Activated CD8-positive, alpha-beta memory T cell treated with anti-CD3 and anti-CD28 coated beads for 24 hours (primary cell): ENCODE measurements around the gene RAPGEF6.
"Not testable (repeated sequence)": the region's sequence is repeated elsewhere in the genome, so short reads cannot be mapped to it uniquely, and the experiment has no call there.

Experiments
- DNase-seq: peaks from one replicate; pipeline ENCODE4 v3.0.0-alpha.2; 2020

Gene RAPGEF6

DNA sequence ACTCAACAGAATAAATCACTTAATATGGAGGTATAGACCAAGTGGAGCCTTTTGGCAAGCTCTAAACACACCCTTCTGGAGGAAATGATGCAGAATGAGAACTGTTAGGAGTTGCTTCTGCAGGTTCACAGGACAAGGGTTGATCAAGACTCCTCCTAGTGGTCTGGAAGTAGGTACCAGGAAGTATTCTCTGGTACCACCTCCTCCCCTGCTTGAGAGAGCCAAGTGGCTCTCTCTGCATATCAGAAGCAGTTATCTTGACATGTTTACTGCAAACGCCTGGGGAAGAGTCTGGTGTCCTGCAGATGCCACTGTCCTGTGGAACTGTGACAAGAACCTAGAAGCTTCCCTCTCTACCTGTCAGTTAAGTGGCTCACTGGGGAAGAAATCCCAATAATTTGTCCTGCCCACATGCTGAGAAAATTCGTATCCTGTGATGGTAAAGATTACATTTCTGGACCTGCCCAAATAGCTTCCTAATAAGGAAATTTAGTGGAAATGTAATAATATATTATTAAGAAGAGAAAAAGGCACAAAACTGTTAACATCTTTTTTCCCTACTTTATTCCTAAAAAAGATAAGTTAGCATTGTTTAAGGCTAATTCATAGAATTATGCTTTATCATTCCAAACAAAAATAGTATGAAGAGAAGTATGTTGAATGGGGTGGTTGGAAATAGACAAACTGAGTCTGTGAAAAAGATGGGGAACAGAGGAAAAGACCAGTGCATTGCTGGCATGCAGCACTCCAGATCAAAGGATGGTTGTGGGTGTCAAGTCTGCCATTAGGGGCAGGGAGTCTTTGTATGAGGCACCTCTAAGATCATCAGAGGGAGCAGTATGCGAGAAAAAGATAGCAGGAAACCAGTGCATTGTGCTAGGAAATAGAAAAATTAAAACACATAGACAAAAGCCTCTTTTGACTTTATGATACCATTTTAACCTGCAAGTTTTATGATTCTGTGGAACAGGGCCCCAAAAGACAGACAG is 252.3 kb downstream of the RAPGEF6 start:
- DNase-seq = no peak

DNA sequence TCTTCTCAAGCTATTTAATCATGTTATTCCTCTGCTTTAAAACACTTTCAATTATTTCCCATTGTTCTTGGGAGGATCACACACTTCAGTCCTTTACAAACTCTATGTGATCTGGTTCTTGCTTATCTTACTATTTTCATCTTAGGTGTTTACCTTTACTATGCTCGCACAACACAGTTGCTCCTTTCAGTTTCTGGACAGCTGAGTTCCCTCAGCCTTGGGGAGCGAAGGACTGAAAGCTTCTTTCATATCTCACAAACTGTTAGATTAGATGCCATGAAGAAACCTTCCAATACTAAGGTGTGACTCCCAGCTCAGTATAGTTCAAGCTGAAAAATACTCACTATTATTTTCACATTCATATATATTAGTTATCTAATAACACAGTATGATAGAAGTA is 253.3 kb downstream of the RAPGEF6 start:
- DNase-seq = no peak

DNA sequence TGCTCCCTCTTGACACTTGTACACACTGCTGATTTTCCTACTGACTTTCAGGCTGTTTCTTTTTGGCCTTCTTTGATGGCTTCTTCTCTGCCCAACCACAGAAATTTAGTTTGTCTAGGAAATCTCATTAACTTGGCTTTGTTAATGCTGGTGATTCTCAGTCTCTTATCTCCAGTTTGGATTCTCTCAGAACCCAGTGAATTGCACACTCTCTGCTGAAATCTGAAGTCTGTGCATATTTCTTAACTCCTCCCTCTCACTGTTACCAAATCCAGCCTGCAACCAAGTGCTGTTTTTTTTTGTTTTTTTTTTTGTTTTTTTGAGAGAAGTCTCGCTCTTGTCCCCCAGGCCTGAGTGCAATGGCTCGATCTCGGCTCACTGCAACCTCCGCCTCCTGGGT is 254.0 kb downstream of the RAPGEF6 start:
- DNase-seq = no peak

DNA sequence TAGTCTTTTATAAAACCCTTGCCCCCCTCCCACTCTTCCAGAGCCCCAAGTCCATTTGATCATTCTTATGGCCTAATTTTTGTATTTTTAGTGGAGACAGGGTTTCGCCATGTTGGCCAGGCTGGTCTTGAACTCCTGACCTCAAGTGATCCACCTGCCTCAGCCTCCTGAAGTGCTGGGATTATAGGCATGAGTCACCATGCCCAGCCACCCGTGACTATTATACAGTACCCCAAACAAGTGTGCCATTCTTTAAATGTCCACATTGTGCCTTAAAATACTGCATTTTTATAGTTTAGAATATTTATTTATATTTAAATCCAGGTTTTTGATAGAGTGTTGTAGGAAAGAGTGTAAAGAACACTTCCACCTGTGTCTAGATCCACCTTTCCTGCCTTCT is 254.8 kb downstream of the RAPGEF6 start:
- not testable (repeated sequence) for DNase-seq

DNA sequence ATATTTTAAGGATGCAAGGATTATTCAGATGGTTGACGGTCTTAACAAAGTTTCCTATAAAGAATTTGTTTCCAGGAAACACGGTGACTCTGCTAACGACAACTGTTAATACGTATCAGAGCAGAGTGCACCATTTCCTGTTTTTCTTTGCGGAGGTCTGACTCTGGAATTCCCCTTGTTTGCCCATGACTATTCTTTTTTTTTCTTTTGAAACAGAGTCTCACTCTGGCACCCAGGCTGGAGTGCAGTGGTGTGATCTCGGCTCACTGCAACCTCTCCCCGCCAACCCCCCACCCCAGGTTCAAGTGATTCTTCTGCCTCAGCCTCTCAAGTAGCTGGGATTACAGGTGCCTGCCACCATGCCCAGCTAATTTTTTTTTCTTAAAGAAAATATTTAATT is 255.3 kb downstream of the RAPGEF6 start:
- peak; percentile 78 for DNase-seq

DNA sequence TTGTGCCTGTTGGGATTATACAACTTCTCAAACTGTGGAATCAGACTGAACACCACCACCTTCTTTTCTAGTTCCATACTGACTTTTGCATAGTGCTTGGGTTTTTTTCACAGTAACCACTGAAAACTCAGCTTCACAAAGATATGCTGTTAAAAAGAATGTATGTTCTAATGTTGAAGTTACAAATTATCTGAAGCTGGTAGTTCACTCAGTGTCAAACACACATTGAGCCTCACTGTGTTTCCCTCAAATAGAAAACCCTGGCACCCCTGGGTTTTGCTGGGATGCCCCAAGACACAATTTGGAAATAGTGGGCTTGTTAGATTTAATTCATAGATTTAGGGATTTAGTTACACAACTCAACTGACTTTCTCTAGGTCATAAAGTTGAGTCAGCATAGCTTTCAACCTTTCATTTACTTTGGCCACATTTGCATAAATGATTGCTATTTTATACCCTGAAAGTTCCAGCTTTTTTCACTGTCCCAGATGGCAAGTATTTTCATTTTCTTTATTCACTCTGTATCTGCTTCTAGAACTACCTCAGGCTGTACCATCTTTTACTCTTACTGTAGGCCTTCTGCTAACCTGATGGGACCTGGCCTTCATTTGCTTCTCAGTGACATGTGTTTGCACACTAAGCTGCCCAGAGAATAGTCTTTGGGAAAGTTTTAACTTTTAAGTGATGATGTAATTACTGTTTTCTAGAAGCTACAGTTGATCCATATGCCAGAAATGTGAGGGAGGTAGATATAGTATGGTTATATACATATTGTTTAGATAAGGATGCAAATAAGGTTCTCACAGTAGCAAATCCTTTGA is 256.1 kb downstream of the RAPGEF6 start:
- no peak for DNase-seq

DNA sequence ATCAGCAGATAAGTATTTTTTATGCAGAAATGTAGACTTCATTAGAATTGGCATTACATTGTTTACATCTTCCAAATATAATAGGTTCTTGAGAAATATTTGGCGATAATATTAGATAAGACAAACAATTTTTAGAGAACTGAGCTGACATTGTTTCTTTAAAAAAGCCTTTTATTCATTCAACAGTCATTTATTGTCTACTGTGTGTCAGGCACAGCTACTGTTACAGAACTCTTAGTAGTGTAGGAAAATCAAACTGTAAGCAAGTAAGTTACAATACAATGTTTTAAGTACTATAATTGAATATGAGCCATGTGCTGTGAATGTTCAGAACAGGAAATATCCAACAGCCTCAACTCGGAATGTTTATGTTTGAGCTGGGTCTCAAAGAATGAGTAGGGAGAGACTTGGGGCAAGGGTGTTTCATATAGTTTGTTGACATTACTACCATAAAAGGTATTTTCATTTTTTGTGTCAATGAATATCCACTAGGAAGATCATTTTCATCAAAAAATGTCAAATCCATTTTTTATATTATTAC is 257.2 kb downstream of the RAPGEF6 start:
- no peak for DNase-seq

DNA sequence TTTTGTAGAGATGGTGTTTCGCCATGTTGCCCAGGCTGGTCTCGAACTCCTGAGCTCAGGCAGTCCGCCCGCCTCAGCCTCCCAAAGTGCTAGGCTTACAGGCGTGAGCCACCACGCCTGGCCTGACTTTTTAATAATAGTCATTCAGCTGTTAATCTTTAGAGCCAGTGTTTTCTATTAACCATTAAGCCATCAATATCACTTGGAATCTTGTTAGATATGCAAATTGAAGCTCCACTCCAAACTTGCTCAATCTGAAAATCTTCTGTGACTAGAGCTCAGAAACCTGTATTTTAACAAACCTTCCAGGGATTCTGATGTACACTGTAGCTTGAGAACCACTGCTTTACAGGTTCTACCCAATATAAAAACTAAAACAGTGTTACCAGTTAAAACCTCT is 257.7 kb downstream of the RAPGEF6 start:
- DNase-seq = no peak

DNA sequence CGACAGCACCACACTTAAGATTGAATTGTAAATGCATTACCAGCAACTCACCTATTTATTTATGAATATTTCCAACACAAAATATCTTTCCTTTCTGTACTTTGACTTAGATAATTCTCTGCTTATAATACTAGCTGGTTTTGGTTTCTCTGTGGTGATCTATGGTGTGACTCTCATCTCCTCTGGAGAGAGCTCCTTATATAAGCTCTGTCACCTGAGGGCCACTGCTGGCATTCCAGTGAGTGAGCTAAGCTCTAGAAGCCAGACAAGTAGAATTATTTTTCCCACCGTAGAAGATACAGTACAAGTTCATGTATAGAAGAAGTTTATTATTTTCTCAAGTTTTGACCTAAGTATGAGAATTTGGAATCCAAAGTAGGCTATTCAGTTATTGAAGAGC is 259.7 kb downstream of the RAPGEF6 start:
- DNase-seq = no peak
